Lower leg skin (tissue), 3 donors: Measurements from ENCODE around the gene ATP4B.

ENCODE experiments used
- POLR2A ChIP-seq, 2 donors: fragments of 450-650 bp; IDR thresholded peaks; one replicate each; pipeline ENCODE4 v1.6.1; 2016 to 2017; ENCODE audit warnings: antibody characterized with exemption in 2 of 2, mild to moderate bottlenecking in 1 of 2, moderate library complexity in 1 of 2
- TF ChIP-seq, protein P1 (sequence below), 3 donors: fragments of 450-650 bp; IDR thresholded peaks; one replicate each; pipeline ENCODE4 v1.5.1; 2016; ENCODE audit warnings: antibody characterized with exemption in 3 of 3, mild to moderate bottlenecking in 3 of 3, moderate library complexity in 2 of 3

DNA sequence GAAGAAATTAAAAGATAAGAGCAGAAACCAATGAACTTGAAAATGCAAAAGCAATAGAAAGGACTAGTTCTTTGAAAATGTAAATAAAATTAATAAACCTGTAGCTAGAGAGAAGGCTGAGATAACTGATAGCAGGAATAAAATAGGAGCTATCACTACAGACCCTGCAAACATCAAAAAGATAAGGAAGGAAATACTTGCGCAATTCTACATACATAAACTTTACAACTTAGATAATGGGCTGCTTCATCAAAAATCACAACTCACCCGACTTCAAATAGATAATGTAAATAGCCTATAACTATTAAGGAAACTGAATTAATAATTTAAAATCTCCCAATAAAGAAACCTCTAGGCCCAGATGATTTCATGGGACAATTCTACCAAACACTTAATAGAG, 3.5 kb upstream of the ATP4B start:
- TF ChIP-seq, protein P1, sequence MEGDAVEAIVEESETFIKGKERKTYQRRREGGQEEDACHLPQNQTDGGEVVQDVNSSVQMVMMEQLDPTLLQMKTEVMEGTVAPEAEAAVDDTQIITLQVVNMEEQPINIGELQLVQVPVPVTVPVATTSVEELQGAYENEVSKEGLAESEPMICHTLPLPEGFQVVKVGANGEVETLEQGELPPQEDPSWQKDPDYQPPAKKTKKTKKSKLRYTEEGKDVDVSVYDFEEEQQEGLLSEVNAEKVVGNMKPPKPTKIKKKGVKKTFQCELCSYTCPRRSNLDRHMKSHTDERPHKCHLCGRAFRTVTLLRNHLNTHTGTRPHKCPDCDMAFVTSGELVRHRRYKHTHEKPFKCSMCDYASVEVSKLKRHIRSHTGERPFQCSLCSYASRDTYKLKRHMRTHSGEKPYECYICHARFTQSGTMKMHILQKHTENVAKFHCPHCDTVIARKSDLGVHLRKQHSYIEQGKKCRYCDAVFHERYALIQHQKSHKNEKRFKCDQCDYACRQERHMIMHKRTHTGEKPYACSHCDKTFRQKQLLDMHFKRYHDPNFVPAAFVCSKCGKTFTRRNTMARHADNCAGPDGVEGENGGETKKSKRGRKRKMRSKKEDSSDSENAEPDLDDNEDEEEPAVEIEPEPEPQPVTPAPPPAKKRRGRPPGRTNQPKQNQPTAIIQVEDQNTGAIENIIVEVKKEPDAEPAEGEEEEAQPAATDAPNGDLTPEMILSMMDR (IDR thresholded peaks at IDR 0.05): no peak
- no peak for TF ChIP-seq POLR2A (IDR thresholded peaks at IDR 0.05)
